ENCODE measurements around the gene TRMU. TPM values are rescaled to one million over a fixed set of nuclear protein-coding genes. Genes with fewer than 3 reads are reported as not detected.

Gene TRMU
- total and polyA plus RNA-seq, 2 donors (not counting 3 experiments of a cell fraction or from before 2014, with no cell fraction given), result 42.4 to 65.7 TPM

- H3K4me2 ChIP-seq (ENCODE audit: insufficient read depth, low read length), result no peak overlapping the region
- intact Hi-C loops (cut with micrococcal nuclease) (no loop called here), dilution Hi-C loops (cut with MboI; ENCODE audit: extremely low pct_ligation_motif_present, low sequenced_read_pairs) (no loop called here)
- FAIRE-seq (no peak), DNase-seq (ENCODE audit: low read depth, low spot score) (no peak)
- no peak overlapping the region for H2AFZ ChIP-seq (ENCODE audit: low read depth, low read length)
- TF ChIP-seq CTCF (IDR thresholded peaks at IDR 0.05; ENCODE audit: extremely low read depth in 1 of 2, insufficient read depth in 1 of 2, low read depth in 1 of 2, low read length in 2 of 2) (no peak), POLR2AphosphoS5 (IDR thresholded peaks at IDR 0.05; ENCODE audit: insufficient read depth, low read depth, low read length) (no peak), MAX (IDR thresholded peaks at IDR 0.05; ENCODE audit: insufficient read depth, insufficient read length) (no peak), POLR2A (IDR thresholded peaks at IDR 0.05; ENCODE audit: low read depth, low read length) (no peak), MYC (IDR thresholded peaks at IDR 0.05; ENCODE audit: low read depth, low read length) (no peak), EZH2 (IDR thresholded peaks at IDR 0.05; ENCODE audit: borderline replicate concordance, low read depth, low read length, severe bottlenecking) (no peak), JUN (IDR thresholded peaks at IDR 0.05; ENCODE audit: borderline replicate concordance, insufficient read depth, insufficient read length, low read depth) (no peak), GATA2 (IDR thresholded peaks at IDR 0.05; ENCODE audit: insufficient read depth, insufficient read length, low read depth, low read length) (no peak), FOS (IDR thresholded peaks at IDR 0.05; ENCODE audit: borderline replicate concordance, insufficient read depth, low read length) (no peak)
- ChIA-PET POLR2A (no interaction called here), CTCF (interaction anchor here (1.2 to 1.4 kb wide), 2 partner anchors 10 to 13 kb away, joined by 3 to 5 read pairs; partner anchors contain the start of gene TRMU)
- BruUV-seq (replicated peaks), result no TSS peak
- H3K4me3 ChIP-seq (replicated peaks in 1 of 3; ENCODE audit: insufficient read depth in 1 of 3, low read depth in 1 of 3, low read length in 3 of 3), result no peak overlapping the region
- H3K27me3 ChIP-seq (ENCODE audit: control insufficient read depth in 2 of 2, insufficient read depth in 2 of 2, low read length in 2 of 2), result no peaks in the 10 kb centered on the region
- no peaks in the 10 kb centered on the region for H3K9me3 ChIP-seq (replicated peaks; ENCODE audit: control insufficient read depth, insufficient read depth, low read length)
- peaks cover 3 to 6% of the 10 kb centered on the region in 2 experiments for H3K36me3 ChIP-seq (ENCODE audit: control insufficient read depth in 2 of 2, extremely low read depth in 1 of 2, insufficient read depth in 2 of 2, low read length in 2 of 2)
- no peak overlapping the region for H3K9ac ChIP-seq (replicated peaks; ENCODE audit: extremely low read depth, insufficient read depth, low read length)
- H3K79me2 ChIP-seq (ENCODE audit: control insufficient read depth, insufficient read depth, low read length), result peaks cover 26% of the 10 kb centered on the region
- H3K4me1 ChIP-seq (ENCODE audit: control insufficient read depth, extremely low read depth, insufficient read depth, low read length), result no peaks in the 10 kb centered on the region
- no peak overlapping the region for H3K27ac ChIP-seq (ENCODE audit: insufficient read depth, low read depth, low read length)
- H3K9me1 ChIP-seq (replicated peaks; ENCODE audit: control insufficient read depth, extremely low read depth, insufficient read depth, low read length), result no peaks in the 10 kb centered on the region
- no peaks in the 10 kb centered on the region for H4K20me1 ChIP-seq (replicated peaks; ENCODE audit: control insufficient read depth, extremely low read depth, insufficient read depth, low read length)
These were observed 12.4 kb upstream of the TRMU start for GRCh38 chr22:46323162-46323561.

Measured in endothelial cell of umbilical vein (primary cell).